Fibroblast of skin of right quadriceps (primary cell): Measurements from ENCODE around the gene SCNN1G.
"Not testable (repeated sequence)": the region's sequence is repeated elsewhere in the genome, so short reads cannot be mapped to it uniquely, and the experiment has no call there.

ENCODE experiments used
- DNase-seq: peaks from one replicate; pipeline ENCODE4 v3.0.0-alpha.2; 2013

The SCNN1G gene

DNA sequence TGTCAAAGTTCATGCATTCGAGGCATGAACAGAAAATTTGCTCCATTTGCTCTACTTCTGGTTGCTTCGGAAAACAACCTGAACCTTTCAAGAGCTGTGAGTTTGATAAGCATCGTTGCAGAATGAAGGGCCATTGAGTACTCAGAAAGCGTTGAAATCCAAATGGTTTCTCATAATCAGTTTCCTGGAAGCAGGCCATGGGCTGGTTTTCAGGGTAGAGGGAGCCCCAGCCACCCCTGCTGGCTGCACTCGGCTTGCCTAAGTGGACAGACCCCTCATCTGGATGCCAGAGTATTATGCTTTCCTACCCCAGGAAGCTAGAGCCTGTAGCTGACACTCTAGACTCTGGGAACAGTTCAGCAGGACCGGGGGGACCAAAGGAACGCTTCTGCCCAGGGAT, 24.4 kb downstream of the SCNN1G start:
- no peak for DNase-seq

DNA sequence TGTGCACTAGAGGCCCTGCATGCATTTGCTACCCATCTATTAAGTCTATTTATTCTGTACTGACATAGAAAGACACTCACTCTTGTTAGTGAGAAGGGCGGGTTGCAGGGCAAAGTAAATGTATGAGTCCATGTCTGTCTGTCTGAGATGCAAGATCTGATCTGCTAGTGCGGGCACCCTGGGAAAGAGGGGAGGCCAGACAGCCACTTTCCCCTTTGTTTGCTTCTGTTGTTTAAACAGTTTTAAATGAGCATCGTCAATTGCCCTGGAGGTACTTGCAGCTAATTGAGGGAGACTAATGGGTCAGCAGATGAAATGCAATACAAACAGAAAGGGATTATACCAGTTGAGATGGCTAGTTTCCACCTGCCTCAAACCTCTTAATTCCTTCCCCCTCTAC, 24.9 kb downstream of the SCNN1G start:
- no peak for DNase-seq

DNA sequence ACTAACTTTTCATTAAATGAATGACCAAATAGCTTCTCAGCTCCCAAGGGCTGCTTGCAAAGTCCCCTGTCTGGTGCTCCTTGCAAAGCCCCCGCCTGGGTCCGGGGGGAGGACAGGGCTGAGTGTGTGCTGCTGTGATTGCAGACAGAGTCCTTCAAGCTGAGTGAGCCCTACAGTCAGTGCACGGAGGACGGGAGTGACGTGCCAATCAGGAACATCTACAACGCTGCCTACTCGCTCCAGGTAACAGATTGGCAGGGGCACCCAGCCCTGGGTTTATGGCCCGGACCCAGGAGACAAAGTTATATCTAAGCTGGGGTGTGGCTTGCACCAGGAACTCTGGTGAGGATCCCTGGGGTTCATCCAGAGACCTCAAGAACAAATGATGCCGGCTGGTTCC, 27.1 kb downstream of the SCNN1G start:
- no peak for DNase-seq

DNA sequence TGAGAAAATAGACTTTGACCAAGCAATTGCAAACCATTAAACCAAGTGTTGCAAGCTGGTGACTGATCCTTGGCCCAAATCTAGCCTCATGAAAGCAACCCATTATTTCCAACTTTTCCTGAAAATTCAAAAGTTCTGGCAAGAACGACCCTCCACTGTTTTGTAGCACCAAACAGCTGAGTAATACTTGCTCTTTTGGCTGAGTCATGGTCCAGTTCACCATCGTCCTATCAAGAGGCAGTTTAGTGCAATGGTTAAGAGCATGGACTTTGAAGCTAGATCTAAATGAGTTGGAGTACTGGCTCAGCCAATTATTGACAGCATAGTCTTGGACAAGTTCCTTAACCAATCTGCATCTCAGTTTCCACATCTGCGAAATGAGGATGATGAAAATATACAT, 31.3 kb downstream of the SCNN1G start:
- no peak for DNase-seq

DNA sequence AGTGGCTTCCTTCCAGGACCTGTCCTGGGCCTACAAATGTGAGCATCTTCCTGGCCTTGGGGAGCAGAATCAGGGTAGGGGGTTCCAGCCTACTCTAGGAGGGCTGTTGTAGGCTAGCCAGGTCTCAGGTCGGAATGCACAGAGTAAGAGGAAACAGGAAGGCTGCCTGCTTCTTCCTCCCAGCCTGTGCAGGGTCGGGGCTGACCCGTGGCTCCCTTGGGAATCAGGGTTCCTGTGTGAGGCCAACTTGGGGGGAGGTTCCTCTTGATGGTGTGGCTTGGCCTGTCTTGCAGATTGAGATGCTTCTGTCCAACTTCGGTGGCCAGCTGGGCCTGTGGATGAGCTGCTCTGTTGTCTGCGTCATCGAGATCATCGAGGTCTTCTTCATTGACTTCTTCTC, 32.3 kb downstream of the SCNN1G start:
- DNase-seq: no peak

DNA sequence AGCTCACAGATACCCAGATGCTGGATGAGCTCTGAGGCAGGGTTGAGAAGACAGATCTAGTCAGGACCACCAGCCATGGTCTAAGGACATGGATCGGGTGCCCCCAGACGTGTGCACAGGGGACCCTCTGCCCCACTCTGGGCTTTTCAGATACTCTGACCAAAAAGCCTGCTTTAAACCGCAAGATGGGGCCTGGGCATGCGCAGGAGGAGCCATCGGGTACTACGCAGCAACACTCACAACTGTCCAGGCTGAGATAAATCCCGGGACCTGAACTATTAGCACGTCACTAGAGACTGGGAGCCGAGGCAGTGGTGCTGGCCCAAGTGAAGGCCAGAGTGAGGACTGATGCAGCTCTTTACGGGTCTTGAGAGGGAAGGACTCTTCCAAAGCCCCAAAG, 32.9 kb downstream of the SCNN1G start:
- no peak for DNase-seq

DNA sequence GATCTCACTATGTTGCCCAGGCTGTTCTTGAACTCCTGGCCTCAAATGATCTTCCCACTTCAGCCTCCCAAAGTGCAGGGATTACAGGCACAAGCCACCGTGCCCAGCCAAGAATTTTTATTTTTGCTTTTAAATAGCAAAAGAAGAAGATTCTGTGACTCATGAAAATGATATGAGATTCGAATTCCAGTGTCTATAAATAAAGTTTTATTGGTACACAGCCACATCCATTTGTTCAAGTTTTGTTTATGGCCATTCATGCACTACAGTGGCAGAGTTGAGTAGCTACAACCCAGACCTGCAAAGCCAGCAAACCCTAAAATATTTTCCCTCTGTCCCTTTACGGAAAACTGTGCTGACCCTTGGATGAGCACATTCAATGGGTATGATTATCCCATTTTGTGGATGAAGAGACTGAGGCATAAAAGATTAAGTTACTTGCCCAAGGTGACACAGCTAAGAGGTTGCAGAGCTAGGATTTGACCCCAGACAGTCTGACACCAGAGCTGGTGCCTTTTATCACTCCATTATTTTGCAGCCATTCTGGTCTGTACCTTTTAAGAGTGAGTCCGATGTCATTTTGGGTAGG, 34.2 kb downstream of the SCNN1G start:
- DNase-seq: no peak

DNA sequence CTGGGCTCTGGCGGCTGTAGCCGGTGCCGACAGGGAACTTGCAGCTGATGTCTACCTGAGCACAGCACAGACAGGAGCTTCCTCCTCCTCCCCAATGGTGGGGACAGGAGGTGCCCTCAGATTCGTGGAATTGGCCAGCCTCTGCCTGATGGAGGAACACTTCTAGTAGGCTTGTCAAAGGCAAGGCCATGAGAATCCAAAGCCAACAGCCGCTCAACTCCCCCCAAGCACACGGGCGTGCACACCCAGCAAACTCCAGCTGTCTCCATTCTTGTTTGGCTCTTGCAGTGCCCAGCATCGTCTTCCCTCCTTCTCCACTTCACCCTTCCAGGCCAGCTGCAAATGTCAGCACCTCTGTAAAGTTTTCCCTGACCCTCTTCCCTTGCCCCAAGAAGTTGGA, 35.1 kb downstream of the SCNN1G start:
- DNase-seq: no peak

DNA sequence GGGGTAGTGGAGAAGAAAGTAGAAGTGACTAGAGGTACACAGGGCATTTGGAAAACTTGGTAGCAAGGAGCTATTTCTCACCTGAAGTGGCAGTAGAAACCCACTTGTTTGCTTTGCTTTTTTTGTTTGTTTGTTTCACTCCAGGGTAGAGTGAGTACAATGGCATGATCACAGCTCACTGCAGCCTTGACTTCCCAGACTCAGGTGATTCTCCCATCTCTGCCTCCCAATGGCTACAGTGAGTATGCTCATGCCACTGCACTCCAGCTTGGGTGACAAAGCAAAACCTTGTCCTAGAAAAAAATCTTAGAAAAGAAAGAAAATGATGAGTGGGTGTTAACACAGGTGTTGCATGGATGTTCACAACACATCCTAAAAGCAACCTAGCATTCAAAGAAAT, 40.4 kb downstream of the SCNN1G start:
- no peak for DNase-seq

DNA sequence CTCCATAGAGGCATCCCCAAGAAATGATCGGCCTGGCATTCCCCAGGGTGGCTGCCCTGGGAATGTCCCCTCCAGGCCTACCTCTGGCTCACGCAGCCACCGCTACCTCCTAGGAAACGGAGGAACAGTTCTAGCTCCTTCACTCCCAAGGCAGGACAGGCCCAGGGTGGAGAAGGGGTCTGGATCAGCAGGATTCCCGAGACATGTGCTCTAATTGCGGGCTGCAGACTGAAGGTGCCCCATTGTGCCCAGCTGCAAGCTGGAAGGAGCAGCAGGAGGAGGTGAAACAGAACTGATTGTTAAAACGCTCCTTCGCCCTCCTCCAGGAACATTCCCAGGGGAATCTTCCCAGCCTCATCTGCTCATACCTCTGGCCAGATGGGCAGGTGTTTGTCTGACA, 40.8 kb downstream of the SCNN1G start:
- no peak for DNase-seq

DNA sequence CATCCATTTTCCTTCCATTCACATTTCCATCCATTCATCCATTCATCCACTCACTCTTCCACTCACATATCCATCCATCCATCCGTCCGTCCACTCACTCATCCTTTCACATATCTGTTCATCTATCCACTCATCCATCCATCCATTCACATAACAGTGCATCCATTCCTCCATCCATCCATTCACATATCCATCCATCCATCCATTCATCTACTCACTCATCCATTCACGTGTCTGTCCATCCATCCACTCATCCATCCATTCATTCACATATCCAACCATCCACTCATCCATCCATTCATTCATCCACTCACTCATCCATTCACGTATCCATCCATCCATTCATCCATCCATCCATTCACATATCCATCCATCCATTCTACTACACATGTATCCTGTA, 42.6 kb downstream of the SCNN1G start:
- no peak for DNase-seq

DNA sequence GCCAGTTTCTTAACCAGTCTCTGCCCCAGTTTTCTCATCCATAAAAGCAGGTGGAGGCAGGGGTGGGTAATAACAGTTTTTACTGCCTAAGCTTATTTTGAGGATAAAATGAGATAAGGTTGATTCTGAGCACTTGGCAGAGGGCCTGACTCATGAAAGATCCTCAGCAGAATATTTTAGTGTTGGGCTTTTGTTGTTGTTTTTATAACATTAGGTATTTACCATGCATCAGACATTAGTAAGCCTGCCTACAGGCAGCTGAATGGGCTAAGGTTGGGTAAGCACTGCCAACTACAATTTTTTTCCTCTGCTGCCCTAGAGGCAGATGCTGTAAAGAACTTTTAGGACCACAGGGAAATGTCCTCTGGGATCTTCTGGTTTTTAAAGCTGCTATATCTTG, 43.1 kb downstream of the SCNN1G start:
- no peak for DNase-seq

DNA sequence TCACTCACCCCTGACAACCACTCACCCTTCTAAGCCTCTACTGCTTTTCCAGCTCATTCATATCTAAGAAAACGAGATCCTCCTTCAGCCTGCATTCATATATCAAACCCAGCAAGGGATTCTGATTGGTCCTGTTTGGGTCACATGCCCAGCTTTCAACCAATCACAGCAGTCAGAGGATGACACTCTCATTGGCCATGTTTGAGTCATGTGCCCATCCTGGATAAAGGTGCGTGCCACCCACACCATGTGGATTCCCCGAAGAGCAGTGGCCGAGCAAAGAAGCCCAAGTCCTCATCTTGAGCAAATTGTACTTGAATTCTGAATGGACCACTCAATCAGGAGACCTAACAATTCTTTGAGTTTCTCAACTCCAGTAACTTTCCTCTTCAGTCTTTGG, 45.0 kb downstream of the SCNN1G start:
- no peak for DNase-seq

DNA sequence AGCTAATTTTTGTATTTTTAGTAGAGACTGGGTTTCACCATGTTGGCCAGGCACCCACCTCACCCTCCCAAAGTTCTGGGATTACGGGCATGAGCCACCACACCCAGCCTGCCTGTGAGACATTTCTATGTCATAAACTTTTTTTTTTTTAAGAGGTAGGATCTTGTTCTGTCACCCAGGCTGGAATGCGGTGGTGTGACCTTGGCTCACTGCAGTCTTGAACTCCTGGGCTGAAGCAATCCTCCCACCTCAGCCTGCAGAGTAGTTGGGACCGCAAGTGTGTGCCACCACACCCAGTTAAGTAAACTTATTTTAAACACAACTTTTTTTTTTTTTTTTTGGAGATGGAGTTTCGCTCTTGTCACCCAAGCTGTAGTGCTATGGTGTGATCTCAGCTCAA, 47.2 kb downstream of the SCNN1G start:
- DNase-seq: no peak

DNA sequence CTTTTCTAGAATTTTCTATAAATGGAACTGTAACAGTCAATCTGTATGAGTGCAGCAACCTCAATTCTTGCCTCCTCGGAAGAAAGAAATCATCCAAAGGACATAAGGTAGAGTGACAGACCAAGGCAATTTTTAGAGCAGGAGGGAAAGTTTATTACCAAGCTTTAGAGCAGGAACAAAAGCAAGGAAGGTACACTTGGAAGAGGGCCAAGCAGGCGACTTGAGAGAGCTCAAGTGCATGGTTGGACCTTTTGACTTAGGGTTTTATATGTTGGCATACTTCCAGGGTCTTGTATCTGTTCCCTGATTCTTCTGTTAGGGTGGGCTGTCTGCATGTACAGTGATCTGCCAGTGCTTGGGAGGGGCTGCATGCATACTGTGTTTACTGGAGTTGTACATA, 50.3 kb downstream of the SCNN1G start:
- no peak for DNase-seq

DNA sequence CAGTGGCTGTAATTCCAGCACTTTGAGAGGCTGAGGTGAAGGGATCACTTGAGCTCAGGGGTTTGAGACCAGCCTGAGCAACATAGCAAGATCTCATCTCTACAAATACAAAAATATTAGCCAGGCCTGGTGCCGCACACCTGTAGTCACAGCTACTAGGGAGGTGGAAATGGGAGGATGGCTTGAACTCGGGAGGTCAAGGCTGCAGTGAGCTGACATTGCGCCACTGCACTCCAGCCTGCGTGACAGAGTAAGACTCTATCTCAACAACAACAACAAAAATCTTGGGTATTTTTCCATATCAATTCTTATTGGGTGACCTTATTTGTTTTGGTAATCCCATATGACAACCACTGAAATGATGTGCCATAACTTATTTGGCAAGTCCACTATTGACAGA, 52.6 kb downstream of the SCNN1G start:
- DNase-seq: no peak

DNA sequence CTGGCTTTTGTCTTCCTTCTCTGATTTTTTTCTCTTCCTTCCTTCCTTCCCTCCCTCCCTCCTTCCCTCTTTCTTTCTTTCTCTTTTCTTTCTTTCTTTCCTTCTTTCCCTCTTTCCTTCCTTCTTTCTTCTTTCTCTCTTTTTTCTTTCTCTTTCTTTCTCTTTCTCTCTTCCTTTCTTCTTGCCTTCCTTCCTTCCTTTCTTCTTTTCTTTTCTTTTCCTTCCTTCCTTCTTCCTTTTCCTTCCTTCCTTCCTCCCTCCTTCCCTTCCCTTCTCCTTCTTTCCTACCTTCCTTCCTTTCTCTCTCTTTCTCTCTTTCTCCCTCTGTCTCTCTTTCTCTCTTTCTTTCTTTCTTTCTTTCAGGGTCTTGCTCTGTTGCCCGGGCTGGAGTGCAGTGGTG, 54.4 kb downstream of the SCNN1G start:
- DNase-seq: no peak

DNA sequence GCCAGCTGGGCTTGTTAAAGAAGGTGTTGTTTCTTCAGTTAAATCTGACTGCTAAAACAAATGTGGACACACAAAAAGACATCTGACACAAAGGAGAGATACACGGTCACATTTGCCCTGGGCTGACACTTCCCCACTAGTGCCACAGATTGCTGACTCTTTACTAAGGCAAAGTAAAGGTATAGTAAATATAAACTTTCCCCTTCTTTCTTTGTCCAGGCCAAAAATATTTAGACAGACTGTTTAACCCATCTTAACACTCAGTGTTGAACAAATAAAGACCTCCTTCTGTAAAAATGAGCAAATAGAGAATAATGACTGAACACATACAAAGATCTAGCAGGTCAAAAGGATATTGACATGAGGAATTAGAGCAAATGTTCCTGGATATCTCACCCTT, 58.4 kb downstream of the SCNN1G start:
- no peak for DNase-seq

DNA sequence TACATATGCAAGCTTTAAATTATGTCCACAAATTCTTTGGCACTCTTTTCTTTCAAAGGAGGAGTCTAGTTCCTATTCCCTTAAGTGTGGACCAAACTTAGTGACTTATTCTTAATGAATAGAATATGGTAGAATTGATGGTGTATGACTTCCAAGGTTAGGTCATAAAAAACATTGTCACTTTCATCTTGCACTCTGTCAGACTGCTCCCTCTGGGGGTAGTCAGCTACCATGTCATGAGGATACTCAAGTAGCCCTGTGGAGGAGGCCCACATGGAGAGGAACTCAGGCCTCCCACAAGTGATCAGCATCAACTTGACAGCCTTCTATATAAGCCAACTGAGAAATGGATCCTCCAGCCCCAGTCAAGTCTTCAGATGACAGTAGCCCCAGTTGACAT, 61.6 kb downstream of the SCNN1G start:
- DNase-seq: no peak

DNA sequence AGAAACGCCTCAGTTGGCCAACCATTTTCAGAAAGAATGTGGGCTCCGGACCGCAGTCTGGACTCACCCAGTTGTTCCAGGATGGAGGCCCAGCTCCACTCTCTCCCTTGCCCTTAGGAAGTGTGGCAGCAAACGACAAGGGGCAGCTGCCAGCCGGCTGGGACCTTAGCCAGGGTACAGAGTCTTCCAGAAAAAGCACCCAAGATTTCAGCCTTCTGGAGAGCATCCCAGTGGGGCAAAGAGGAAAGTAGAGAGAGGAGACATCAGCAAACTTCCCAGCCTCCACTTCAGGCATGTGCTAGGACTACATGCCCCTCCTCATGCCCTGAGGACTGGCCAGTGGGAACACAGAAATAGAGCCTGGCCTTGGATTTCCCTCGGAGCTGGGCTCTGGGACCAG, 62.7 kb downstream of the SCNN1G start:
- DNase-seq: no peak

DNA sequence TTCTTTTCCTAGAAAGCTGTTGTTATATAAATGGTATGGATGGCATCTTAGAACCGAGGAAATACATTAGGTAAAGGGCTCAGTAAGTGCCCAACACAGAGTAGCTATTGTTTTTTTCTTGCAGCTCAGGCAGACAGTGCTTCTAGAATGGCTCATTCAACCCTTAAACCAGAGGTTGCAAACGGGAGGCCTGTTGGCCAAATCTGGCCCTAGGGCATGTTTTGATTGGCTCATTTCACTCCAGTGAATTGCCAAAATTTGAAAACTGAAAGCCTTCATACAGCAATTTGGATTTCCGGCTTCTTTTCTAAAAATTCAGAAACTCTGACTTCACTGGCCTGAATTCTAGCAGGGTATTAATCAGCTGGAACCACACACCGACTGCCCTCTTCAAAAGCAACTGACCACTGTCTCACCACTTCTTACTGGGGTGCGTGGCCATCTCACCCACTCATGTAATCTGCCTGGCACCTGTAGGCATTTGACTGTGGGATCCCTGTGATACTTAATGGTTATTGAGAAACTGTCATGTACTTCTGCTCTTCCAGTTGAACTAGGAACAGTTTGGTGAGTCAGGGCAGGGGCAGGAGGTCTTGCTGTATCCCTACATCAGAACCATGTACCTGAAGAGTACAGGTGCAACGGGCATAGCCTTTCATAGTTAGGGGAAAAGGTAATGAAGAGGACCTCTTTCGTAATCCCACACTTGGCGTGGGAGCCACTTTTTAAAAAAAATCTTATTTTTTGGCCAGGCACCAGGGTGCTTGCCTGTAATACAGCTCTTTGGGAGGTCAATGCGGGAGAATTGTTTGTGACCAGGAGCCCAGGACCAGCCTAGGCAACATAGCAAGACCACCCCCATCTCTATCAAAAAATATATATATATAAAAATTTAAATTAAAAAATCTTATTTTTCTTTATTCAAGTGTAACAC, 66.0 kb downstream of the SCNN1G start:
- DNase-seq: no peak

DNA sequence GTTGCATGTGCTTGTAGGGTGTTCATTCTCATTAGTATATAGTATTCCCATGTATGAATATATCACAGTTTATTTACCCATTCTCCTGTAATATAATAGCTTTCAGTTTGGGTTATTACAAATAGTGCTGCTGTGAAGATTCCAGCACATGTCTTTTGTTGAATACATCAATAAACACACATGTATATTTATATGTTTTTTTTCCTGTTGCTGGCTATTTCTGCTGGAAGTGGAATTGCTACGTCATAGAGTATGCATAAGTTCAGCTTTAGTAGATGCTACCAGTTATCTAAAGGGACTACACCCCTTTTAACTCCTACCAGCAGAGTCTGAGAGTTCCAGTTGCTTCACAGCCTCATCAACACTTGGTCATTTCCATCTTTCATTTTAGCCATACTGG, 67.3 kb downstream of the SCNN1G start:
- DNase-seq: no peak

DNA sequence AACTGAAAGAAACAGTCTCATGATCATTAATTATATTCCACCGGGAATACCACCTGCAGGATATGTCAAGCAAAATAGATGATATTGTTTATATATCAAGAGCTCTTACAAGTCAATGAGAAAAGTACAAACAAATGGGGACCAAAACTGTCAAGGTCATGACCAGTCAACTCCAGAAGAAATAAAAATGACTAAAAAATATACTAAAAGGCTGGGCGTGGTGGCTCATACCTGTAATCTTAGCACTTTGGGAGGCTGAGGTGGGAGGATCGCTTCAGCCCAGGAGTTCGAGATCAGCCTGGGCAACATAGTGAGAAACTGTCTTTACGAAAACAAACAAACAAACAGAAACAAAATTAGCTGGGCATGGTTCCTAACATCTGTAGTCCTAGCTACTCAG, 69.8 kb downstream of the SCNN1G start:
- no peak for DNase-seq

DNA sequence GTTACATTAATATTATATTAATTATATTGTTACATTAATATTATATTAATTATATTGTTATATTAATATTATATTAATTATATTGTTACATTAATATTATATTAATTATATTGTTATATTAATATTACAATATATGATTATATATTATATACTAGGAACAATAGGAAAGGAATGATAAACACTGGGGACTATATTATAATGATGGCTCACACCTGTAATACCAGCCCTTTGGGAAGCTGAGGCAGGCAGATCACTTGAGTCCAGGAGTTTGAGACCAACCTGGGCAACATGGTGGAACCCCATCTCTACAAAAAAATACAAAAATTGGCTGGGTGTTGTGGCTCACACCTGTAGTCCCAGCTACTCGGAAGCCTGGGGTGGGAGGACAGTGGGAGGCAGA, 71.1 kb downstream of the SCNN1G start:
- DNase-seq: not testable (repeated sequence)

DNA sequence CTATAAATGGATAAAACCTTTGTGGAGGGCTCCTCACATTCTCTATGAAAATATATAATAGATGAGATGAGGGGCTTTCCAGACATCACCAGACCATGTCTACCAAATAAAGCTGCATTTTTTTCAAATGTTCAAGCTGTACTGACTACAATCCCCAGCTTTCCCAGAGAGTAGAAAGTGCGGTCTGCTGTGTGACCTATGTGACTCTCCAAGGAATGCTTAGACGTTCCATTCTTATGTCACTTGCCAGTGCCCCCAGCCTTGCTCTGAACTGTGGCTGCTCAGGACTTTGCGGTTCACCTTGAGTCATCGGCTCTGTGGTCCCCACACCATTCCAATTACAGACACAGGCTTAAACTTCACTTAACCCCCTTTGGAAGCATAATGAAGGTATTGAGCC, 71.8 kb downstream of the SCNN1G start:
- peak; percentile 45 for DNase-seq
